PC-9 (cell line): ENCODE data around the gene GBP5. TPM values are rescaled to one million over a fixed set of nuclear protein-coding genes. Genes with fewer than 3 reads are reported as not detected.
A peak's percentile ranks its signal among the peaks of the same experiment; 100 is the strongest.

Source experiments
- BruUV-seq: library from RNA; stranded (reverse); fragments of 400-500 nt; replicated peaks from 2 replicates; lab custom pipeline; 2021; lab: Mats Ljungman, UMichigan
- CTCF ChIA-PET: fragments of 300-600 bp; sonication (Branson Sonifier 250); formaldehyde crosslinking; loops from one replicate; lab custom pipeline; 2022; ENCODE audit warnings: antibody characterized with exemption; lab: Charles Lee
- POLR2A ChIA-PET: fragments of 300-600 bp; sonication (Branson Sonifier 250); formaldehyde crosslinking; loops from one replicate; lab custom pipeline; 2022; ENCODE audit warnings: antibody characterized with exemption; ENCODE audit not compliant: unreplicated experiment; lab: Charles Lee
- DNase-seq, 2 experiments: peaks; one replicate each; pipeline versions ENCODE4 v3.0.0 to v3.0.0-alpha.2; 2015 to 2022; ENCODE audit warnings: mixed read lengths in 1 of 2
- H2AFZ ChIP-seq: fragments of 200-600 bp; sonication (generic); 2 replicates; pipeline ENCODE4 v1.8.1; 2017; ENCODE audit warnings: antibody characterized with exemption
- H3F3A ChIP-seq: fragments of 200-600 bp; sonication (generic); 2 replicates; pipeline ENCODE4 v1.8.1; 2017; ENCODE audit warnings: antibody characterized with exemption, mild to moderate bottlenecking, low read depth; ENCODE audit not compliant: insufficient read depth
- H3K27ac ChIP-seq: fragments of 200-600 bp; sonication (generic); 2 replicates; pipeline ENCODE4 v1.6.1; 2016; ENCODE audit warnings: mixed run types
- H3K27me3 ChIP-seq: fragments of 200-600 bp; sonication (generic); 2 replicates; pipeline ENCODE4 v1.6.1; 2016; ENCODE audit warnings: low read depth, mixed run types; ENCODE audit not compliant: insufficient read depth
- H3K36me3 ChIP-seq: fragments of 200-600 bp; sonication (generic); 2 replicates; pipeline ENCODE4 v1.6.1; 2016; ENCODE audit warnings: low read depth, mixed run types
- H3K4me1 ChIP-seq: fragments of 200-600 bp; sonication (generic); replicated peaks from 2 replicates; pipeline ENCODE4 v1.6.1; 2016; ENCODE audit warnings: mixed run types; ENCODE audit not compliant: insufficient read depth
- H3K4me2 ChIP-seq: fragments of 200-600 bp; sonication (generic); 2 replicates; pipeline ENCODE4 v1.6.1; 2017; ENCODE audit warnings: mixed run types
- H3K4me3 ChIP-seq: fragments of 200-600 bp; sonication (generic); 2 replicates; pipeline ENCODE4 v1.6.1; 2016; ENCODE audit warnings: mixed run types
- H3K79me2 ChIP-seq: fragments of 200-600 bp; sonication (generic); 2 replicates; pipeline ENCODE4 v1.6.1; 2017; ENCODE audit warnings: low read depth, mixed run types
- H3K9me2 ChIP-seq: fragments of 200-600 bp; sonication (generic); 2 replicates; pipeline ENCODE4 v1.8.1; 2017; ENCODE audit warnings: mild to moderate bottlenecking; ENCODE audit not compliant: insufficient read depth
- H3K9me3 ChIP-seq: fragments of 200-600 bp; sonication (generic); 2 replicates; pipeline ENCODE4 v1.8.1; 2016; ENCODE audit warnings: low read depth; ENCODE audit not compliant: insufficient read depth
- H4K20me1 ChIP-seq: fragments of 200-600 bp; sonication (generic); 2 replicates; pipeline ENCODE4 v1.8.1; 2017; ENCODE audit not compliant: insufficient read depth
- EZH2 ChIP-seq: fragments of 200-600 bp; sonication (generic); IDR thresholded peaks from 2 replicates; pipeline ENCODE4 v1.8.0; 2017; ENCODE audit warnings: antibody characterized with exemption, low read depth
- intact Hi-C: fragments of 100-400 bp; cut with micrococcal nuclease; formaldehyde crosslinking; loops from one replicate; pipeline ENCODE4 v1.10.0; 2022; ENCODE audit not compliant: unreplicated experiment
- total RNA-seq: library from RNA; stranded (reverse); gene quantifications from 2 replicates; pipeline ENCODE4 v1.2.3, GENCODE V29; 2021
- TF ChIP-seq, protein P1 (sequence below): fragments of 200-600 bp; sonication (generic); conservative IDR thresholded peaks from 2 replicates; pipeline ENCODE4 v1.6.1; 2017; ENCODE audit warnings: mixed run types, antibody characterized with exemption, mild to moderate bottlenecking, moderate library complexity

Gene GBP5
- total RNA-seq, 1 experiment from 2014 or later: not detected

DNA sequence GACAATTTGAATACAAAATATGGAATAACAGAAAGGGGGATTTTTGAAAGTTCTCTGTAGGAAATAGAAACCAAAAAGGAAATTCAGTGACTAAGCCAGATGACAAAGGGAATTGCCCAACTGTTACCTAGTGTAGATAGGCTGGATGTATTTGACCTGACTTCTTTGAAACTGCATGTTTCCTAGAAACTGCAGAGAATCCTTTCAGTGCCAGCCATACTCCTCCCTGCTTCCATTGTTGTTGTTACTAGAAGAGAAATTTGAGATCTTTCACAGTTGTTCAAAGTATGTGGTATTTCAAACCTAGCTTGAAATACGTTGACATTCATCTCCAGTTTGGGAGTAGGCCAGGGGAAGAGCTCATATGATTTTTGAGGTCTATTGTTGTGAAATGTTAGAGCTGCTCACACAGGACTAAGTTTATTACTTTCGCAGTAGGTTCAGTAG, 1.8 kb upstream of the GBP5 start:
- ChIA-PET POLR2A (interaction anchor here (0.6 kb wide), 1 partner anchor 722 kb away, joined by 3 read pairs; no protein-coding TSS in a partner anchor), CTCF (no interaction called here)
- Histone ChIP-seq H4K20me1 (no peaks in the 10 kb centered on the region), H3K9me3 (no peaks in the 10 kb centered on the region), H2AFZ (no peak overlapping the region), H3K9me2 (no peaks in the 10 kb centered on the region), H3K4me3 (no peak overlapping the region), H3F3A (no peaks in the 10 kb centered on the region), H3K27ac (no peak overlapping the region), H3K79me2 (no peaks in the 10 kb centered on the region), H3K4me2 (peak overlapping the region; percentile 11; the same call in 1 of the 2 replicates), H3K27me3 (no peaks in the 10 kb centered on the region), H3K4me1 (no peaks in the 10 kb centered on the region), H3K36me3 (no peaks in the 10 kb centered on the region)
- intact Hi-C loops: no loop called here
- BruUV-seq: no TSS peak
- DNase-seq: peak; percentile 13 to 51
- no peak for TF ChIP-seq EZH2

DNA sequence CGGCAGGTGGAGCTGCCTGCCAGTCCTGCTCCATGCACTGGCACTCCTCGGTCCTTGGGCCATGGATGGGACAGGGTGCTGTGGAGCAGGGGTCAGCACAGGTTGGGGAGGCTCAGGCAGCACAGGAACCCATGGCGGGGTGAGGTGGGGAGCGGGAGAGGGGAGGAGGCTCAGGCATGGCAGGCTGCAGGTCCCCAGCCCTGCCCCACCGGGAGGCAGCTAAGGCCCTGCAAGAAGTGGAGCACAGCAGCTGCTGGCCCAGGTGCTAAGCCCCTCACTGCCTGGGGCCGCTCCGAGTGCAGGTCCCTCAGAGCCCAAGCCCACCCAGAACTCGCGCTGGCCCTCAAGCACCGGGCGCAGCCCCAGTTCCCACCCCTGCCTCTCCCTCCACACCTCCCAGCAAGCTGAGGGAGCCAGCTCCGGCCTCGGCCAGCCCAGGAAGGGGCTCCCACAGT, 691 bp upstream of the GBP5 start:
- DNase-seq: no peak
- BruUV-seq: no TSS peak
- H3K36me3 ChIP-seq: no peaks in the 10 kb centered on the region
- intact Hi-C loops: no loop called here
- H3K27ac ChIP-seq: no peak overlapping the region
- H3K4me3 ChIP-seq: no peak overlapping the region
- no peak overlapping the region for H2AFZ ChIP-seq
- no peaks in the 10 kb centered on the region for H3F3A ChIP-seq
- H3K4me2 ChIP-seq: no peak overlapping the region
- CTCF ChIA-PET: no interaction called here
- no peaks in the 10 kb centered on the region for H3K27me3 ChIP-seq
- no peaks in the 10 kb centered on the region for H3K9me2 ChIP-seq
- POLR2A ChIA-PET: no interaction called here
- H4K20me1 ChIP-seq: no peaks in the 10 kb centered on the region
- no peaks in the 10 kb centered on the region for H3K9me3 ChIP-seq
- no peaks in the 10 kb centered on the region for H3K79me2 ChIP-seq
- no peaks in the 10 kb centered on the region for H3K4me1 ChIP-seq
- TF ChIP-seq EZH2: no peak
- TF ChIP-seq, protein P1, sequence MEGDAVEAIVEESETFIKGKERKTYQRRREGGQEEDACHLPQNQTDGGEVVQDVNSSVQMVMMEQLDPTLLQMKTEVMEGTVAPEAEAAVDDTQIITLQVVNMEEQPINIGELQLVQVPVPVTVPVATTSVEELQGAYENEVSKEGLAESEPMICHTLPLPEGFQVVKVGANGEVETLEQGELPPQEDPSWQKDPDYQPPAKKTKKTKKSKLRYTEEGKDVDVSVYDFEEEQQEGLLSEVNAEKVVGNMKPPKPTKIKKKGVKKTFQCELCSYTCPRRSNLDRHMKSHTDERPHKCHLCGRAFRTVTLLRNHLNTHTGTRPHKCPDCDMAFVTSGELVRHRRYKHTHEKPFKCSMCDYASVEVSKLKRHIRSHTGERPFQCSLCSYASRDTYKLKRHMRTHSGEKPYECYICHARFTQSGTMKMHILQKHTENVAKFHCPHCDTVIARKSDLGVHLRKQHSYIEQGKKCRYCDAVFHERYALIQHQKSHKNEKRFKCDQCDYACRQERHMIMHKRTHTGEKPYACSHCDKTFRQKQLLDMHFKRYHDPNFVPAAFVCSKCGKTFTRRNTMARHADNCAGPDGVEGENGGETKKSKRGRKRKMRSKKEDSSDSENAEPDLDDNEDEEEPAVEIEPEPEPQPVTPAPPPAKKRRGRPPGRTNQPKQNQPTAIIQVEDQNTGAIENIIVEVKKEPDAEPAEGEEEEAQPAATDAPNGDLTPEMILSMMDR: no peak

DNA sequence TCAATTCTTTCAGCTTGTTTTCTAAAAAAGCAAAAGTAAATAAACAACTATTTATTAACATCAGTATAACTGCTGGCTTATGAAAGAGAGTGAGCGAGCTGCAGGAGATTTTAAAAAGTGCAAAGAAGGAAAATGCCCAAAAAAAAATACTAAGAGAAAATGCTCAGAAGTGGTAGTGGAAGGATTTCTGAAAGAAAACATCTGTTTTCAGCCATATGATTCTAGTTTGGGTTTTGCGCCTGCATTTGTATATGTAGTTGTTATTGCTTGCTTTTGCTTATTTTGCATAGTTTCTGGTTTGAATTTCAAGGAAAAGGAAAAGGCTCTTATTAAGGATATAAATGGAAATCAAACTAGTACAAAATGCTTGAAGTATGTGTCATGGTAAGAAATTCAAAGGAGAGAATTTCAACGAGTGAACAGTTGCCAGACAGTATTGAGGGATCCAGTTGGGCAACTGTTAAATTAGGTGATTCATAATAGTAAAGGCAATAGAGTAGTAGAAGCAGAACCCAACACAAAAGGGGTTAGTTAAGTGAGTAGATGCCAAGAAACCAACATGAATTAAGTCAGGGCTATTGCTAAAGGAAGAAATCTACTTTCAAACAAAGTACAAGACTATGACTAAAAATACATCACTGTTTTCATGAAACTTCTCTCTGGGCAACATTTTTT, 1.2 kb downstream of the GBP5 start:
- Histone ChIP-seq H2AFZ (no peak overlapping the region), H3K9me3 (no peaks in the 10 kb centered on the region), H3K4me1 (no peaks in the 10 kb centered on the region), H3F3A (no peaks in the 10 kb centered on the region), H3K36me3 (no peaks in the 10 kb centered on the region), H3K9me2 (no peaks in the 10 kb centered on the region), H3K27me3 (no peaks in the 10 kb centered on the region), H3K4me2 (no peak overlapping the region), H3K79me2 (no peaks in the 10 kb centered on the region), H4K20me1 (no peaks in the 10 kb centered on the region), H3K27ac (no peak overlapping the region), H3K4me3 (no peak overlapping the region)
- intact Hi-C loops: no loop called here
- POLR2A ChIA-PET: no interaction called here
- no TSS peak for BruUV-seq
- DNase-seq: no peak
- CTCF ChIA-PET: no interaction called here
- no peak for TF ChIP-seq EZH2

DNA sequence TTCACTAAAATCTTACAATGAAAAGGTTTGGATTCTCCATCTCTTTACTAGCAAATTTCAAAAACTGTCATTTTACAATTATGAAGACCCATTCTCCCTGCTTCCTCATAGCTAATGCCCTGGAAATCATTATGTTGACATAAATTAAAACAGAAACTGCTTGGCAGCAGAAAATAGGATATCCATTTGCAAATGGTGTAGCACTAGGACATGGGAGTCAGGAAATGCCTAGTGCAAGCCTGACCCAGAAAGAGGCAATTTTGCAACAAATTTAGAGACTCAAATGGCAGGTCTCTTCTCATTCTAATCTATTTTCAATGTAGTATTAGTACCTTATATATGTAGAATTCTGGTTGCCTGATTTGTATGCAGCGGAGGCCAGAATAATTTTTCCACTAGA, 2.2 kb downstream of the GBP5 start:
- TF ChIP-seq EZH2: no peak
- TF ChIP-seq, protein P1: no peak
- H3K4me1 ChIP-seq: no peaks in the 10 kb centered on the region
- no peaks in the 10 kb centered on the region for H3F3A ChIP-seq
- no peaks in the 10 kb centered on the region for H3K27me3 ChIP-seq
- H3K4me2 ChIP-seq: no peak overlapping the region
- H2AFZ ChIP-seq: no peak overlapping the region
- H3K4me3 ChIP-seq: no peak overlapping the region
- no peaks in the 10 kb centered on the region for H3K36me3 ChIP-seq
- intact Hi-C loops: no loop called here
- H4K20me1 ChIP-seq: no peaks in the 10 kb centered on the region
- POLR2A ChIA-PET: no interaction called here
- H3K79me2 ChIP-seq: no peaks in the 10 kb centered on the region
- no peaks in the 10 kb centered on the region for H3K9me2 ChIP-seq
- no peaks in the 10 kb centered on the region for H3K9me3 ChIP-seq
- no TSS peak for BruUV-seq
- H3K27ac ChIP-seq: no peak overlapping the region
- CTCF ChIA-PET: no interaction called here
- peak in 1 of 2 experiments; percentile 8 for DNase-seq
